GM12891 (cell line): ENCODE data around the gene SPTBN4.

ENCODE experiments used
- PAX5 ChIP-seq: IDR thresholded peaks from 2 replicates; pipeline ENCODE4 v1.6.1; 2011; ENCODE audit warnings: low read length, moderate library complexity, mild to moderate bottlenecking; ENCODE audit not compliant: insufficient read depth, severe bottlenecking
- POLR2A ChIP-seq: IDR thresholded peaks from 2 replicates; pipeline ENCODE4 v1.6.1; 2011; ENCODE audit warnings: low read depth, low read length, control low read depth
- POLR2AphosphoS5 ChIP-seq: IDR thresholded peaks from 2 replicates; pipeline ENCODE4 v1.6.1; 2011; ENCODE audit warnings: low read depth, low read length, control low read depth
- TAF1 ChIP-seq: IDR thresholded peaks from 2 replicates; pipeline ENCODE4 v1.6.1; 2011; ENCODE audit warnings: low read depth, low read length, control low read depth

GRCh38 chr19:40608957-40609356 lies 142.2 kb downstream of the SPTBN4 start:
- TF ChIP-seq TAF1 (no peak), POLR2AphosphoS5 (no peak), POLR2A (no peak), PAX5 (no peak)
